GM23338 (cell line): ENCODE results near the gene MARCHF9.

ENCODE experiments used
- CREB1 ChIP-seq: fragments of 250-450 bp; sonication (Bioruptor Pico); IDR thresholded peaks from 2 replicates; pipeline ENCODE4 v1.5.0; 2020; ENCODE audit warnings: low read depth, mild to moderate bottlenecking, moderate library complexity
- EZH2 ChIP-seq: fragments of 200-600 bp; sonication (generic); IDR thresholded peaks from one replicate; pipeline ENCODE4 v1.8.0; 2017; ENCODE audit warnings: antibody characterized with exemption, mild to moderate bottlenecking, low read depth; ENCODE audit not compliant: unreplicated experiment
- EZH2phosphoT487 ChIP-seq: fragments of 200-600 bp; sonication (generic); IDR thresholded peaks from one replicate; pipeline ENCODE4 v1.8.1; 2018; ENCODE audit warnings: antibody characterized with exemption; ENCODE audit not compliant: unreplicated experiment
- POLR2AphosphoS5 ChIP-seq: IDR thresholded peaks from 2 replicates; pipeline ENCODE4 v1.6.1; 2016; ENCODE audit warnings: antibody characterized with exemption, low read depth
- REST ChIP-seq: IDR thresholded peaks from one replicate; pipeline ENCODE4 v1.6.1; 2018; ENCODE audit warnings: antibody characterized with exemption; ENCODE audit not compliant: unreplicated experiment
- TF ChIP-seq, protein P1 (sequence below), 2 experiments: fragments of 200-600 bp in 1 of 2; sonication (generic) in 1 of 2; conservative IDR thresholded peaks; 2 replicates each; pipeline versions ENCODE4 v1.5.1 to v1.6.1; 2016 to 2017; ENCODE audit warnings: antibody characterized with exemption in 2 of 2, low read depth in 2 of 2, mild to moderate bottlenecking in 2 of 2, moderate library complexity in 1 of 2

GRCh38 chr12:57726884-57727757 lies 27.8 kb upstream of the MARCHF9 start:
- TF ChIP-seq, protein P1, sequence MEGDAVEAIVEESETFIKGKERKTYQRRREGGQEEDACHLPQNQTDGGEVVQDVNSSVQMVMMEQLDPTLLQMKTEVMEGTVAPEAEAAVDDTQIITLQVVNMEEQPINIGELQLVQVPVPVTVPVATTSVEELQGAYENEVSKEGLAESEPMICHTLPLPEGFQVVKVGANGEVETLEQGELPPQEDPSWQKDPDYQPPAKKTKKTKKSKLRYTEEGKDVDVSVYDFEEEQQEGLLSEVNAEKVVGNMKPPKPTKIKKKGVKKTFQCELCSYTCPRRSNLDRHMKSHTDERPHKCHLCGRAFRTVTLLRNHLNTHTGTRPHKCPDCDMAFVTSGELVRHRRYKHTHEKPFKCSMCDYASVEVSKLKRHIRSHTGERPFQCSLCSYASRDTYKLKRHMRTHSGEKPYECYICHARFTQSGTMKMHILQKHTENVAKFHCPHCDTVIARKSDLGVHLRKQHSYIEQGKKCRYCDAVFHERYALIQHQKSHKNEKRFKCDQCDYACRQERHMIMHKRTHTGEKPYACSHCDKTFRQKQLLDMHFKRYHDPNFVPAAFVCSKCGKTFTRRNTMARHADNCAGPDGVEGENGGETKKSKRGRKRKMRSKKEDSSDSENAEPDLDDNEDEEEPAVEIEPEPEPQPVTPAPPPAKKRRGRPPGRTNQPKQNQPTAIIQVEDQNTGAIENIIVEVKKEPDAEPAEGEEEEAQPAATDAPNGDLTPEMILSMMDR (conservative IDR thresholded peaks at IDR 0.05; ENCODE audit: low read depth in 2 of 2): no peak
- TF ChIP-seq CREB1 (no peak), POLR2AphosphoS5 (no peak), EZH2phosphoT487 (no peak), EZH2 (peak; percentile 38), REST (peak; percentile 78)
